GM21529 (cell line): ENCODE measurements around the gene JCHAIN.
"Not testable (repeated sequence)": the region's sequence is repeated elsewhere in the genome, so short reads cannot be mapped to it uniquely, and the experiment has no call there.

Experiments
- ATAC-seq: cut with Tn5 transposase; IDR thresholded peaks from one replicate; pipeline ENCODE4 v1.9.1; 2021; ENCODE audit not compliant: unreplicated experiment

JCHAIN gene

DNA sequence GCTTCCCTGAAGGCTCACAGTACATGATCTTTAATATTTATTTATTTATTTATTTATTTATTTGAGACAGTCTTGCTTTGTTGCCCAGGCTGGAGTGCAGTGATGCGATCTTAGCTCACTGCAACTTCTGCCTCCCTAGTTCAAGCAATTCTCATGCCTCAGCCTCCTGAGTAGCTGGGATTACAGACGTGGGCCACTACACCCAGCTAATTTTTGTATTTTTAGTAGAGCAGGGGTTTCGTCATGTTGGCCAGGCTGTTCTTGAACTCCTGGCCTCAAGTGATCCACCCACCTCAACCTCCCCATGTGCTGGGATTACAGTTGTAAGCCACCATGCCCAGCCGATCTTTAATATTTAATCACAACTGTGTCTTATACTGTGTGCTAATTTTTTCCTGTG, 15.6 kb downstream of the JCHAIN start:
- ATAC-seq, result not testable (repeated sequence)

DNA sequence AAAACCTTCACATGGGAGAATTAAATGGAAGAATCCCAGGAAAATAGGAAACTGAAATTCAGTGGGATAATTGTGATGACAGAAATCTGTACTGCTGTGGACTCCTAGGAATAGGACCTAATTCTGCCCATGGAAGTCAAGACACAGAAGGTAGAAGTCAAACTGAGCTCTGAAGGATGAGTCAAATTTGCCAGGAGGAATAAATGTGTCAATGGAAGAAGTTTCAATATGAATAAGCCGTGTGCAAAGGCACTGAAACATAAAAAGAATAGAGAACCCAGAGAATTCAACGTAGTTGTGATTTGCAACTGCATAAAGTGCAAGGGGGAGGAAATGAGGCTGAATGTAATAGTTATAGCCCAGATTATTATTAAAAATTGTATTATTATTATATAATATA, 26.1 kb downstream of the JCHAIN start:
- ATAC-seq, result peak; percentile 61

DNA sequence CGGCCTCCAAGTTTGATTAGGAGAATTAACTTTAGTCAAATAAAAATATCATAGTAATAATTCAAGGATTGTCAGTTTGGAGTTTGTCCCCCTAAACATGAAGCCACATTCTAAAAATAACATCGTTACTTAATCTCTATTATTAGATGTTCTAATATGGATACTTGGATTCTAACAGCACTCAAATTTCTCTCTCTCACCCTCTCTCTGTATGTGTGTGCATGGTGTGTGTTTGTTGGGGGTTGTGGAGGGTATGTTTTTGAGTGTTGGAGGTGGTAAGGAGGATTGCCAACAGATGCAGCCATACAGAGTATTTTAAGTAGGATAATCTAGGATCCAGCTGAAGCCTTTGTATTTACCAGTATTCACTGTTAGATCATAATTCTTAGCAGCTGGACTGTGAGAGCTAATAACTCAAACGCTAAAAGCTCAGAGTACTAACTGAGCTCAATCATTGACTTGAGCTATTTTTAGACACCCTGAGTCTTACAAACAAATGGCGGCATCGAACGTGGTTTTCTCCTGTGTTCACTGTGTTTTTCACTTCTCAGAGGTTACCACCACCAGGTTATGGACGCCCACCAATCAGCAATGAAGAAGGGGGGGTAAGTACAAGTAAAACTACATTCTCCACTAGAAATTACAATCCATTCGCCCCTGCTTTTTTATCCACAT, 28.9 kb downstream of the JCHAIN start:
- no peak for ATAC-seq

DNA sequence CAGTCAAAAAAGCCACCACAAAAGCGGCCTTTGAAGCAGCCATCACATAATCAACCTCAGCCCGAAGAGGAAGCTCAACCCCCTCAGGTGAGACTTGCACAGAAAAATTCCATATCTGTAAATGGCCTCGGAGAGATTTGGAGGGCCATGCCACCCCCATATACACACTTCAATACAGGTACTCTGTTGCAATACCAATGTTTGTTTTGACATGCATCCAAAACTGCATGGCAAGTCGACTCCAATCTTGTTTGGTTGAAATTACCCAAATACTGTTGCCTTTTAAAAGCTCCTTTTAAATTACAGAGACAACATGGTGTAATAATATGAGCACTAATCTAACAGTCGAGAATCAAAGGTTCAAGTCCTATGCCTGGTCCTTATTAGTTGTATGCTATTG, 31.8 kb downstream of the JCHAIN start:
- no peak for ATAC-seq

DNA sequence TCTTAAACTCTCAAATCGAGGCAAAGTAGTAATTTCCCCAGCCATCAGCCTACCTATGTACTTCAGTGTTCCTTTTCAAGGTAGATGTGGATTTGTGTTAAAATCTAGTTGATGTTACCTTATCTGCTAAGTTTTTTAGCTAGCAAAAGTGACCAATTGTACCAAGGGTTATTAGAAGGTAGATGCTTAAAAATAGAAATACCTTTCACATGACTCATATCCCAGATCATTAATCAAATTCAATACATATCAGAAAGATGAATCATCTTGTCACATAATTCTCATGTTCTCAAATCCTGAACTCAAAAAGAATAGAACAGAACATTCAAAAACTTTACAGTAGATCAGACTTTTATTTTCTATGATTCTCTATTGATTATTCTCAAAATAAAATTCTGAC, 34.3 kb downstream of the JCHAIN start:
- ATAC-seq, result no peak

DNA sequence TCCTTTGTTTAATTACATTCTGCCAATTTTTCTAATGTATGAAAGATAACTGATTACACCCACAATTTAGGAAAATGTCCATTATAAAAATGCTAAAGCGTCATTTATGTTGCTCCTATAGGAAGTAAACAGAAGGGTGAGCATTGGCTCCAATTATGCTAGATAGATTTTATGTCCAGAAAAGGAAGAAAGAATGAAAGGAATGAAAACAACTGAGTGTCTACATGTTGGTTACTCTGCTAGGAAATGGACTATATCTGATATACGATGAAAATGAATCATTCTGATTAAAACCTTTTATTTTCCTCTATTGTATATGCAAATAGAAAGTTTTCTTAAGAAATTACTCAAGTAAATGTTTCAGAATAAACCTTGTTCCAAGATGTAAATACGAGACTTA, 36.1 kb downstream of the JCHAIN start:
- ATAC-seq, result no peak

DNA sequence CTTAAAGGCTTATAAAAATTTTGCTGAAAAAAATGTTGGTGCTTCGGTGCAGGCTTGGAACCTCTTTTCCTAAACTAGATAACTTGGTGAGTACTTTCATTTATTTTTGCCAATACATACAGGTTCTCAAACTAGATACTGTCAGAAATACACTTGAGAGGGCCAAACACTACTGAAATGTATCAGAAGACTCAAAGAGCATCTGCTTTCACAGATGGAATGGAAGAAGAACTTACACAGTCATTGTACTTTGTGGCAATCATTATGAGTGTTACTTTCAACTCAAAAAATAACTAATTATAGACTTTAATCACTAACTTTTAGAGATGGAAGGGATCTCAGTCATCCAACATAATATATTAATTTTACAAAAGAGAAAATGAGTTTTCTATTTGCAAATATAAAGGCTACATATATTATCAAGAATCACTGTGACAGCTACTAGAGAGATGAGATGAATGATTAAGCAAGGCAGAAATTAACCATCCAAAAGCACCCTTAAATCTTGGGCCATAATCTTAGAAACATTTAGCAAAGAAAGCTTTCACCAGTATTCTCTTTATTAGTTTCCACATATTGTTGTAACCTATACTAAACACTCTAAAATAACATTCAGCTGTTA, 36.7 kb downstream of the JCHAIN start:
- ATAC-seq, result peak; percentile 64

DNA sequence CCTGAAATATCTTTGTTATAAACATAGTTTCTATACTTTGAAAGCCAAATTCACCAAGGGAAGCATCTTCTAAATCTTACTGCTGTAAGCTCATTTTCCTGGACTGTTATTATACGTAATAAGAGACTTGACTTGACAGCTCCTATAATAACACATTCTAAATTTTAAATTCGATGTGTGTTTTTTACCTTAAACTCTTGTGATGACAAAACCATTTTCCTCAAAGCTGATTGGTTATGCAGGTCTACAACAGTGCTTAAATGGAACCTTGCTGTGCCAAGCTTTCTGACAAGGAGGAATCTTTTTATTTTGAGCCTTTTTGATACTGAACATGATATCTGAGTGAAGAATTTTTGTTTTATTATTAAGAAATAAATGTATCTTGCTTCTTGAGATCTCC, 37.9 kb downstream of the JCHAIN start, which contains the start of gene ENAM:
ENAM (plus strand) TSS at position 301 of the 400 bp plus-strand sequence. CDS start 757 bp downstream, outside the sequence.
- no peak for ATAC-seq

DNA sequence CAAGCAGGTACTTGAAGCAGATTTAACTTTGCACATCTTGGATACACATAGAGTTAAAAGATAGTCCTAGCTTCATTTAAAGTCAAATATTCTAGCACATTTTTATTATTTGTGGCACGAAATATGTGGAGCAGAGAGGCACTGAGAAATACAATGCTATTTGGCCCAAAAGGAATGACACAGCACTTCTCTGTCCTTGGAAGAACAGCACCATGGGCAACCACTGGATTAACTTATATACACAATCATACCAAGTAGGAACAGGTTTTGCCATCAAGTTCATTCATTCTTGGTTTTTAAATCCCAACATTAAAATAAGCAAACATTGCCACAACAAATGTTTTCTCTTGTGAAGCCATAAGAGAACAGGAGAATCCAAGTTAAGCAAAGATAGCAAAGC, 38.7 kb downstream of the JCHAIN start:
- ATAC-seq, result no peak

DNA sequence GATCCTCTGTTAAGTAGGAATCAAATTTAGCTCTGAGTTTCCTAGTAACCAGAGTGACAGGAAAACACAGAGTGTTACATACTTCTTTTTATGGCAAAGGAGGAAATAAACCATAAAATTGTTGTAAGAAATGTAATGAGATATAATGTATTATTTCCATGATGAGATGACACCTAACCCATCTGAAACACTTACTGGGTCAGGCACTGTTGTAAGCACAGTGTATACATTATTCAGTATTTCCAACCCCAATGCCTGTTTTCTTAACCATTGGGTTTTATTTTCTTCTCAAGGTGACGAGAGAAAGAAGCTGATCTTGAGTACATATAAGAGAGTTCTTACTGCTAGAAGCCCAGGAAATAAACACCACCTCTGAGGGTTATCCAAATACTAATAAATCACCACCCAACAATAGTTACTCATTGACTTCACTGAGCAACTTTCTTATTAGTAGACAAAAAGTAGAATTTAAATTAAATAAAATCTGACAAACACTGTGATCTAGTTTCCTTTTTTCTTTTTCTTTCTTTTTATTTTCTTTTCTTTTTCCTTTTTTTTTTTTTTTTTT, 42.0 kb downstream of the JCHAIN start:
- ATAC-seq, result no peak

DNA sequence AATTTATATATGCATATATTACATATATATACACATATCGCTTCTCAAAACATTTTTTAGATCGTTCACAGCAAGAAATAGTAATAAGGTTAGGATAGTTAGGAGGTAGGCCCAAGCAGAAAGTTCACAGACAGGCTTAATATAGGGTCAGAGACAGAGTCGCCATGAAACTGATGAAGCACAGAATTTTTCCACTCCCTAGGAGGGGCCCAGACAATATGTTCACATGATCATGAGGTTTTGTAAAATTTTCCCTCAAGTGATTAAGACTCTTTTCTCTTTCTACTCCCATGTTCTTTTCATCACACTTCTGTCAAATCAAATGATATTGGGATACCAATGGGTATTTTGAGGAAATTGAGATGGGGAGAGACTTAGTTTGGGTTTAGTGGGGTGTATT, 43.0 kb downstream of the JCHAIN start:
- ATAC-seq, result no peak

DNA sequence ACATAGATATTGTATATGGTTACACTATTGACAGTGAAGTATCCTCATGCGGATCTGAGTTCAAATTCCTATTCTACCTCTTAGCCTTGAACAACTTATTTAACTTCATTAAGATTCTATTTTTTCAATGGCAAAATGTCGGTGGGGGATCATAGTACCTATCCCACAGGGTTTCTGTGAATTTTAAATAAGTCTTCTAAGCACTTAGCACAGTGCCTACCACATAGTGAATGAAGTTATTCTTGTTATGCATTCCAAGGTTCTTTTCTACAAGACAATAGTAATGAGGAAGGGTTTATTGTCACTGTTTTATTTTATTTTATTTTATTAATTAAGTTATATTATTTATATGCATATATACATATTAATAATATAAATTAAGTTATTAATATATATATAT, 46.5 kb downstream of the JCHAIN start:
- ATAC-seq, result no peak

DNA sequence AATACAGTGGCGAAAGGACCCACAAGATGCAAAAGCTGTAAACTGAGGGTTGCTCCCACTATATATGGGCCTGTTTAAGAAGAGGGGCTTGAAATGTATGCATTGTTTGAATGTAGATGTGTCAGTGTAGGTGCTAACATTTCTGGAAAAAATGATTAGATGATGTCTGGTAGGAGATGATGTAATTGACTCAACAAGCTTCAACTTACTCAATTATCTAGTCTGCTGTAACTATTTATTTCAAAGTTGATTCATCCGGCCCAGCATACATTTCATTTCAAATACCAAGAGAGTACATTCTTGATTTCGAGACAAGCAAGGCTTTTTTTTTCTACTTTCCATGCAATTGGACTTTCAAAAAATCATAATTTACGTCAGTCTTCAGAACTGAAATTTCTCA, 47.0 kb downstream of the JCHAIN start:
- no peak for ATAC-seq

DNA sequence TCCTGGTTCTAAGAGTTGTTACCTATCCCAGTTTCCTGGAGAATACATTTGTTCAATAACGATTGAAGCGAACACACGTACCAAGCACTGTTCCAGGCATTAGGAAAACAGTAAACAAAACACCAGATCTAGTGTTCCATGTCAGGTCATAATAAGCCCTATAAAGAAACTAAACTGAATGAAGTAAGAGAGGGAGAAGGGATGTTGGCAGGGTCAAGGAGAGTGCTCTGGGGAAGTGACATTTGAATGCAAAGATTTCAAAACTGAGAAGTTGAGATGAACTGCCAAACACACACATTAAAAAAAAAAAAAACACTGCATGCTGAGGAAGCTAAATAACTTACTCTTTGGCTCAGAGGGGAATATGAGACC, 52.1 kb downstream of the JCHAIN start:
- no peak for ATAC-seq

DNA sequence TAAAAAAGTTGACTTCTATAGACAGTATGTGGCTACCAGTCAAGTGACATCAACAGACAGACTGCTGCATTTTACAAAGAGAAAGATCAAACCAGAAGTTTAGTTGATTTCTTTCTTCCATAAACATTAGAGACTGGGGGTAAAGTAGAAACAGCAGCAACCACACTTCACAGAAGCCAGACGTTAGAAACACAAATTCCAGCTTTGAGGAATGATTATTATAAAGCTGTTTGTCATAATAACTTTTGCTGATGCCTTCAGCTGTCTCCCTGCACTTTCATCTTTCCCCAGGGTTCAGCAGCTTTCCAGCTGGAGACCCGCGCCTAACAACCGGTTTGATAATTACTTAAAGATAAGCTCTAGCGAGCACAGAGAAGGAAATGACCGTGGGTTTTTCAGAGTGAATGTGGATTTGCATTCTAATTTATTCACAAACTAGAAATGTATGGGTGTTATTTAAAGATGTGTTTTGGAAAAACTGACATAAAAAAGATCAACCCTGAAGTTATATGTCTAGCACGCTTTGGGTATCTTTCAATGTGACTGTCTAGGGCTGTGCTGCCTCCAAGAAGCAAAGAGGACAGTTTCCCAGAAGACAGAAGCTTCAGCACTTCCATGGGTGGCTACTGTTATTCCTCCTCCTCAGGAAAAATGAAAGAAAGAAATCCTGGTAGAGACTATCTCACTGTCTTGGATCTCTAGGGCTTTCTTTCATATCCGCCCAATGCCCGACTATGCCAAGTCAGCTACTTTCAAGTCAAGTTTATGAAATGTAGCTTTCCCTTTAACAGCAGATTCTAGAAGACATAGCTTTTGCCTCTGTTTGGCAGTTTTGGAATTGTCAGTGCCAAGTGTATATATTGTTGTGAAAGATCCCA, 52.8 kb downstream of the JCHAIN start:
- peak; percentile 59 for ATAC-seq

DNA sequence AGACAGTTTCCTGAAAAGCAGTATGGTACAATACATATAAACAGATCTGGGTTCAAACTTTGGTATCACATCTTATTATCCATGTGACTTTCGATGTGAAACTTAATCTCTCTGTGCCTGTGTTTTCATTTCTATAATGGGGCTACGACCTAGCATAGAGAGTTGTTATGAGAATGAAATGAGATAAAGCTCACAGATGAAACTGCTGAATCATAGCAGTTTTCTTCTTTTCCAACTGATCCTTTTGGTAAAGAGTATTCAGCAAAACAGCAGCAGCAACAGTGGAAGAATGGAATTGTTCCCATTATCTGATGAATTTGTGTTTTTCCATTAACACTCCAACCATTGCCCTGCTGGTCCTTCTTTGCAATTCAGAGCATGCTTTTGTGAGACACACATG, 58.0 kb downstream of the JCHAIN start:
- no peak for ATAC-seq

DNA sequence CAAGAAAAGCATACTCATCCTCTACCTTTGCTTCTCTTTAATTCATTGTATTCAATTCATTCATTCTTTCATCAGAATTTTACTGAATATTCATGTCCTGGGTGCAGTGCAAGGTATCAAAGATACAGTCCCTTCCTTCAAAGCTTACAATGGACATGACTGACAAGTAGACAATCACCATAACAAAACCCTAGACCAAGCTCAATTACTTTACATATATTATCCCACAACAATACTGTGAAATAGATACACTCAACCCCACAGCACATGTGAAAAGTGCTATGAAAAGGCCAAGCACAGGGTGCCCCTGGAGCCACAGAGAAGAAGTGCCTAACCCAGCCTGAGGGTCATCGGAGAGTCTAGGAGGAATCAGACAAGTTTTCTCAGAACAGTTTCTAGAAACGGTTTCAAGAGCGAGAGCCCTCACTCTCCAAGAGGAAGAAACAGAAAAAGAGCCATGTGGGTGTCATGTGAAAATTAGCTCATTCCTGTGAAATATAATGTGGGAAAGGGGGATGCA, 58.9 kb downstream of the JCHAIN start:
- ATAC-seq, result no peak

DNA sequence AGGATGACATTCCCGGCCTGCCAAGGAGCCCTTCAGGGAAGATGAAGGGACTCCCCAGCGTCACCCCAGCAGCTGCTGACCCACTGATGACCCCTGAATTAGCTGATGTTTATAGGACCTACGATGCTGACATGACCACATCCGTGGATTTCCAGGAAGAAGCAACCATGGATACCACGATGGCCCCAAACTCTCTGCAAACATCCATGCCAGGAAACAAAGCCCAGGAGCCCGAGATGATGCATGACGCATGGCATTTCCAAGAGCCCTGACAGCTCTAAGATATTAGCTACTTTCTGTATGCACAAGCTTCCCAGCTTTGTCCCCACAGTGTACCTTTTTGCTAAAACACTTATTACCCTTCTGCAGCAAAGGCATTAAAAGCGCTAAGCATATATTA, 59.8 kb downstream of the JCHAIN start:
- ATAC-seq, result no peak
